Pericardium fibroblast (primary cell): ENCODE results near the gene TAF11L2. TPM values are rescaled to one million over a fixed set of nuclear protein-coding genes. Genes with fewer than 3 reads are reported as not detected.

Experiments used
- total RNA-seq: library from RNA; depleted of rRNA; stranded (reverse); fragments of >200 nt; gene quantifications from 2 replicates; pipeline ENCODE4 v1.2.3, GENCODE V29; 2015

TAF11L2 gene
- total RNA-seq = not detected in 2 replicates

DNA sequence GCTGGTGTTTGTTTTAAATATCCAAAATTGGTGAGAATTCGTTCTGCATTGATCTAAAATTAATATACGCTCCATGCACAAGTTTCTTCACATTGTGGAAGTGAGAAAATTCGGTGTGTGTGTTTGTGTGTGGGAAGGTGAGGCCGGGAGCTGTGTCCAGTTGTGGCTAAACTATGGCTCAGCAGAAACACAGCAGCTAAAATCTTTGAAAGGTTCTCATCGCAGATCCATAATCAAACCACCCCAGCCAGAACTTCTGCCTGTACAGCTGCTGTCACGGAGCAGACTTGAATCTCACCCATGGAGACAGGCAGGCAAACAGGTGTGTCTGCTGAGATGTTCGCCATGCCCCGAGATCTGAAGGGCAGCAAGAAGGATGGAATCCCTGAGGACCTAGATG is at the start of gene TAF11L2:
TSS of gene TAF11L2 (plus strand) at position 301 of the 400 bp plus-strand sequence.

DNA sequence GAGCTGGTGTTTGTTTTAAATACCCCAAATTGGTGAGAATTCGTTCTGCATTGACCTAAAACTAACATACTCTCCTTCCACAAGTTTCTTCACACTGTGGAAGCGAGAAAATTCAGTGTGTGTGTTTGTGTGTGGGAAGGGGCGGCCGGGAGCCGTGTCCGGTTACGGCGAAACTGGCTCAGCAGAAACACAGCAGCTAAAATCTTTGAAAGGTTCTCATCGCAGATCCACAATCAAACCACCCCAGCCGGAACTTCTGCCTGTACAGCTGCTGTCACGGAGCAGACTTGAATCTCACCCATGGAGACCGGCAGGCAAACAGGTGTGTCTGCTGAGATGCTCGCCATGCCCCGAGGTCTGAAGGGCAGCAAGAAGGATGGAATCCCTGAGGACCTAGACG is 20.0 kb downstream of the TAF11L2 start, which contains the start of gene TAF11L3:
TSS of gene TAF11L3 (plus strand) at position 301 of the 400 bp plus-strand sequence.

DNA sequence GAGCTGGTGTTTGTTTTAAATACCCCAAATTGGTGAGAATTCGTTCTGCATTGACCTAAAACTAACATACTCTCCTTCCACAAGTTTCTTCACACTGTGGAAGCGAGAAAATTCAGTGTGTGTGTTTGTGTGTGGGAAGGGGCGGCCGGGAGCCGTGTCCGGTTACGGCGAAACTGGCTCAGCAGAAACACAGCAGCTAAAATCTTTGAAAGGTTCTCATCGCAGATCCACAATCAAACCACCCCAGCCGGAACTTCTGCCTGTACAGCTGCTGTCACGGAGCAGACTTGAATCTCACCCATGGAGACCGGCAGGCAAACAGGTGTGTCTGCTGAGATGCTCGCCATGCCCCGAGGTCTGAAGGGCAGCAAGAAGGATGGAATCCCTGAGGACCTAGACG is 23.5 kb downstream of the TAF11L2 start, which contains the start of gene TAF11L4:
TSS of gene TAF11L4 (plus strand) at position 301 of the 400 bp plus-strand sequence.

GRCh38 chr5:17524935-17525334 is 26.9 kb downstream of the TAF11L2 start, which contains the start of gene TAF11L5:
TAF11L5 (plus strand) TSS chr5:17525235.

DNA sequence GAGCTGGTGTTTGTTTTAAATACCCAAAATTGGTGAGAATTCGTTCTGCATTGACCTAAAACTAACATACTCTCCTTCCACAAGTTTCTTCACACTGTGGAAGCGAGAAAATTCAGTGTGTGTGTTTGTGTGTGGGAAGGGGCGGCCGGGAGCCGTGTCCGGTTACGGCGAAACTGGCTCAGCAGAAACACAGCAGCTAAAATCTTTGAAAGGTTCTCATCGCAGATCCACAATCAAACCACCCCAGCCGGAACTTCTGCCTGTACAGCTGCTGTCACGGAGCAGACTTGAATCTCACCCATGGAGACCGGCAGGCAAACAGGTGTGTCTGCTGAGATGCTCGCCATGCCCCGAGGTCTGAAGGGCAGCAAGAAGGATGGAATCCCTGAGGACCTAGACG is 30.3 kb downstream of the TAF11L2 start, which contains the start of gene TAF11L6:
TSS of gene TAF11L6 (plus strand) at position 301 of the 400 bp plus-strand sequence.

Other genes starting within 250 kb of the TAF11L2 start
- not detected in 2 replicates for gene TAF11L3, start 20.1 kb downstream of the TAF11L2 start, total RNA-seq
- gene TAF11L4, start 23.6 kb downstream of the TAF11L2 start, total RNA-seq = not detected in 2 replicates
- gene TAF11L5, start 27.0 kb downstream of the TAF11L2 start, total RNA-seq = not detected in 2 replicates
- not detected in 2 replicates for gene TAF11L6, start 30.4 kb downstream of the TAF11L2 start, total RNA-seq
- not detected in 2 replicates for gene TAF11L7, start 87.5 kb downstream of the TAF11L2 start, total RNA-seq
- not detected in 2 replicates for gene TAF11L8, start 92.7 kb downstream of the TAF11L2 start, total RNA-seq
- not detected in 2 replicates for gene TAF11L9, start 96.2 kb downstream of the TAF11L2 start, total RNA-seq
- not detected in 2 replicates for gene TAF11L10, start 99.6 kb downstream of the TAF11L2 start, total RNA-seq
- not detected in 2 replicates for gene TAF11L11, start 106.0 kb downstream of the TAF11L2 start, total RNA-seq
- not detected in 2 replicates for gene TAF11L12, start 112.2 kb downstream of the TAF11L2 start, total RNA-seq
- not detected in 2 replicates for gene TAF11L13, start 133.9 kb downstream of the TAF11L2 start, total RNA-seq
- gene TAF11L14, start 136.2 kb downstream of the TAF11L2 start, total RNA-seq = not detected in 2 replicates